ENCODE measurements around the gene BFSP2.

- TF ChIP-seq POLR2AphosphoS5 (IDR thresholded peaks at IDR 0.05): no peak
- no peak for TF ChIP-seq CTCF (IDR thresholded peaks at IDR 0.05)
These were observed 53.5 kb downstream of the BFSP2 start for GRCh38 chr3:133453383-133453782.
